BLaER1 treated with 17β-estradiol and CSF1 and Interleukin-3, amounts not matched to agents 10 nM and 100 nM (cell line): Measurements from ENCODE around the gene ERC1.

Source experiments
- H3K27ac ChIP-seq, 11 experiments: shearing (Covaris generic); formaldehyde crosslinking; 2 replicates each; pipeline ENCODE4 v1.8.1; 2022
- H3K27me3 ChIP-seq, 11 experiments: shearing (Covaris generic); formaldehyde crosslinking; 2 replicates each; pipeline ENCODE4 v1.8.1; 2022
- H3K36me3 ChIP-seq, 11 experiments: shearing (Covaris generic); formaldehyde crosslinking; 2 replicates each; pipeline ENCODE4 v1.8.1; 2022
- H3K4me1 ChIP-seq, 10 experiments: shearing (Covaris generic); formaldehyde crosslinking; 2 replicates each; pipeline ENCODE4 v1.8.1; 2022
- H3K4me2 ChIP-seq, 11 experiments: shearing (Covaris generic); formaldehyde crosslinking; 2 replicates each; pipeline ENCODE4 v1.8.1; 2022
- H3K4me3 ChIP-seq, 10 experiments: shearing (Covaris generic); formaldehyde crosslinking; 2 replicates each; pipeline ENCODE4 v1.8.1; 2022
- H3K9ac ChIP-seq, 11 experiments: shearing (Covaris generic); formaldehyde crosslinking; 2 replicates each; pipeline ENCODE4 v1.8.1; 2022
- H3K9me3 ChIP-seq, 11 experiments: shearing (Covaris generic); formaldehyde crosslinking; replicated peaks in 1 of 11; 2 replicates each; pipeline ENCODE4 v1.8.1; 2022
- H4K20me1 ChIP-seq, 11 experiments: shearing (Covaris generic); formaldehyde crosslinking; 2 replicates each; pipeline ENCODE4 v1.8.1; 2022
- Cebpa-rat ChIP-seq, 11 experiments: shearing (Covaris generic); IDR thresholded peaks; 2 replicates each; pipeline ENCODE4 v1.8.1; 2022

ERC1 gene

DNA sequence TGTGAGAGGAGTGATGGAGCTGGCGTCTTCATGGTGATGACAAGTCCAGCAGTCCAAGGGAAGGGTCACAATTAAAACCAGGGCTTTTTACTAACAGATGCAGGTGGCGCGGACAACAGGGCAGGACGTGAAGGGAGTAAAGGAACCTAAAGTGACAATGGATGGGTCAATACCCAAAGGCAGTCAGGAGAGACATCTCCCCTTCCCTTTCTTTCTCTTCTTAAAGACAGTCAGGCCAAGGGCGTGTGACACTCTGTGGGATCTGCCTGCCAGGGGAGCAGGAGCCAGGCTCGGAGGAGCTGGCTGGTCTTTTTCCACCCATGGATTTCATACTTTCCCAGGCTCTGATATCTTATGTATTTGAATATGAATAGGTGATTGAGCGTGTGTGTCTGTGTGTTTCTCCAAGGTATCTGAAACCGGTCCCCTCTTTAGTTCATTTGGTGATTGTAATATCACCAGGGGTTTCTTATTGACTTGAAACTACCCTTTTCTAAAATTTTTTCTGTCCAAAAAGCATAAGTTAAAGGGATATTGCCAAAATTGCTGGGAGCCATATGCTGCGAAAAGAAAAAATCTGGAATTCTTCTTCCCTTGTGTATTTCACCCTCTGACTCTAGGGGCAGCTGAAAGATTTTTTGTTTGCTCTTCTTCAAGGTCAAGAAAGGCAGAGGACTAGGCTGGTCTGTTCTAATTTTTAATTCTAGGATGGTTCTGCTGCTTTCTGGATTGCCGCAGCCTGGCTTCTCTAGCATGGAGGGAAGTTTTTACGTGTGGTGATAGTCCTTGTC lies 541.5 kb downstream of the ERC1 start:
- Histone ChIP-seq H3K9ac (no peak overlapping the region), H3K4me3 (no peak overlapping the region; a peak in 1 of 20 replicates), H3K9me3 (no peaks in the 10 kb centered on the region), H3K4me1 (peaks cover 30 to 64% (median 56%) of the 10 kb centered on the region in 10 experiments), H3K4me2 (peak overlapping the region; percentile 80 to 98 (median 95); a peak in 21 of 22 replicates), H4K20me1 (peaks cover 0 to 82% (median 59%) of the 10 kb centered on the region in 11 experiments; a peak in 19 of 22 replicates), H3K36me3 (no peaks in the 10 kb centered on the region), H3K27me3 (peaks cover 61 to 100% (median 97%) of the 10 kb centered on the region in 11 experiments), H3K27ac (no peak overlapping the region)
- TF ChIP-seq Cebpa-rat (IDR thresholded peaks at IDR 0.05) = no peak

DNA sequence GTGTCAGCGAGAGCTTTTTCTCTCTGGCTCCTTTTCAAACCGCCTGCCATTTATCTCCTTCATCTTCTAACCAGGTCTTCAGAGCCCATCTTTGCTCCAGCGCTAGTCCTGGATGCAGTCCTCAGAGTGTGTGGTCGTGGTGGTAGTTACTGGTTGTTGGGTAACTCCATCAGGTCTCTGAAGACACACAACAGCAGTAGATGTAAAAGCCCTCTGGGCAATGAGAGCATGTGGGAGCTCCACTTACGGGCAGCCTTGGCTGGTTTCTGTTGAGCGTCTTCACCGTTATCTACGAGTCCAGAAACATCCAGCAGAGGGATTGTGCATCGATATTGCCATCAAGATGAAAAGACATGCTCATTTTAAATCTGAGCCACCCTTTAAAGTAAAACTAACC lies 542.2 kb downstream of the ERC1 start:
- peak overlapping the region; percentile 11 to 50 (median 42); a peak in 15 of 20 replicates for H3K4me3 ChIP-seq
- H3K36me3 ChIP-seq = no peaks in the 10 kb centered on the region
- peak overlapping the region; percentile 80 to 97 (median 90) for H3K4me2 ChIP-seq
- peaks cover 0 to 76% (median 59%) of the 10 kb centered on the region in 11 experiments; a peak in 19 of 22 replicates for H4K20me1 ChIP-seq
- H3K9ac ChIP-seq = no peak overlapping the region
- H3K4me1 ChIP-seq = peaks cover 30 to 60% (median 55%) of the 10 kb centered on the region in 10 experiments
- peaks cover 55 to 100% (median 91%) of the 10 kb centered on the region in 11 experiments for H3K27me3 ChIP-seq
- no peaks in the 10 kb centered on the region for H3K9me3 ChIP-seq
- no peak overlapping the region for H3K27ac ChIP-seq
- TF ChIP-seq Cebpa-rat (IDR thresholded peaks at IDR 0.05) = no peak

GRCh38 chr12:1533602-1534304 lies 542.7 kb downstream of the ERC1 start:
- H4K20me1 ChIP-seq = peaks cover 0 to 73% (median 59%) of the 10 kb centered on the region in 11 experiments; a peak in 19 of 22 replicates
- peak overlapping the region in 2 of 11 experiments; percentile 17 to 22; a peak in 2 of 22 replicates for H3K9ac ChIP-seq
- peaks cover 49 to 100% (median 85%) of the 10 kb centered on the region in 11 experiments for H3K27me3 ChIP-seq
- TF ChIP-seq Cebpa-rat (IDR thresholded peaks at IDR 0.05) = no peak
- no peaks in the 10 kb centered on the region for H3K36me3 ChIP-seq
- no peaks in the 10 kb centered on the region for H3K9me3 ChIP-seq
- peak overlapping the region; percentile 11 to 50 (median 42); a peak in 18 of 20 replicates for H3K4me3 ChIP-seq
- peak overlapping the region; percentile 80 to 97 (median 90) for H3K4me2 ChIP-seq
- peaks cover 30 to 60% (median 55%) of the 10 kb centered on the region in 10 experiments for H3K4me1 ChIP-seq
- no peak overlapping the region for H3K27ac ChIP-seq

- peak overlapping the region; percentile 80 to 97 (median 90); a peak in 20 of 22 replicates for H3K4me2 ChIP-seq
- H3K4me3 ChIP-seq = no peak overlapping the region
- peaks cover 29 to 58% (median 52%) of the 10 kb centered on the region in 10 experiments for H3K4me1 ChIP-seq
- H3K9me3 ChIP-seq = no peaks in the 10 kb centered on the region
- no peak overlapping the region; a peak in 1 of 22 replicates for H3K9ac ChIP-seq
- no peaks in the 10 kb centered on the region for H3K36me3 ChIP-seq
- TF ChIP-seq Cebpa-rat (IDR thresholded peaks at IDR 0.05) = no peak
- peaks cover 0 to 63% (median 52%) of the 10 kb centered on the region in 11 experiments; a peak in 19 of 22 replicates for H4K20me1 ChIP-seq
- H3K27ac ChIP-seq = no peak overlapping the region
- H3K27me3 ChIP-seq = peaks cover 39 to 100% (median 75%) of the 10 kb centered on the region in 11 experiments
Observed at GRCh38 chr12:1534748-1535147, 543.7 kb downstream of the ERC1 start.

DNA sequence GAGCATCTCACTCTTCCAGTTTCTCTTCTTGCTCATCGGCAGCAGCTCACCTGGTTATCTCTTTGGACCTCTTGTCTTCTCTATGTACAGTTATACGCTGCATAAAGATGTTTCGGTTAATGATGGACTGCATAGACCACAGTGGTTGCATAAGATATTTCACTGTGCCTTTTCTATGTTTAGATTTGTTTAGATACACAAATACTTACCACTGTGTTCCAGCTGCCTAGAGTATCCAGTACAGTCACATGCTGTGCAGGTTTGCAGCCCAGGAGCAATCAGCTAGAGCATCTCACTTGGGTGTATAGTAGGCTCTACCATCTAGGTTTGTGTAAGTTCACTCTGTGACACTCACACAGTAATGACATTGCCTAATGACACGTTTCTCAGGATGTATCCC lies 545.8 kb downstream of the ERC1 start:
- Histone ChIP-seq H3K9ac (no peak overlapping the region), H3K9me3 (no peaks in the 10 kb centered on the region), H3K36me3 (no peaks in the 10 kb centered on the region), H4K20me1 (peaks cover 0 to 43% (median 32%) of the 10 kb centered on the region in 11 experiments; a peak in 19 of 22 replicates), H3K27me3 (peaks cover 19 to 83% (median 55%) of the 10 kb centered on the region in 11 experiments), H3K4me2 (no peak overlapping the region), H3K27ac (no peak overlapping the region), H3K4me1 (peaks cover 27 to 38% (median 35%) of the 10 kb centered on the region in 10 experiments), H3K4me3 (no peak overlapping the region)
- TF ChIP-seq Cebpa-rat (IDR thresholded peaks at IDR 0.05) = no peak

DNA sequence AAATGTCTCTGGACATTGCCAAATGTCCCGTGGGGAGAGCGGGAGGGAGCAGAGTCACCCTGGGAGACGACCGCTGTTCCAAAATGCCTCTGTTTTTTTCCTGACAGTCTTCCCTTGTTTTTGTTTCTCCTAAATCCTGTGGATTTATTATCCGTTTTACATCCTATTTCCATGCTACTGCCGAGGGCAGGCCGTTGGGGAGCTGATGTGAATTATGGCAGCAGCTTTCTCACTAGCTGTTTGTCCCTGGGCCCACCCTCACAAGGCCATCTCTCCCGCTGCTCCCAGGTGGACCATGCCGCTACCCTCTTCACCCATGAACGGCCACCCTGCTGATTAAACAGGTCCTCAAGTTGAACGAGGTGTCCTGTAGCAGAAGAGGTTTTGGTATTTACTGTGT lies 548.1 kb downstream of the ERC1 start:
- Histone ChIP-seq H3K27me3 (peaks cover 0 to 60% (median 32%) of the 10 kb centered on the region in 11 experiments; a peak in 16 of 22 replicates), H3K36me3 (no peaks in the 10 kb centered on the region), H3K9ac (no peak overlapping the region), H3K4me3 (no peak overlapping the region), H3K27ac (no peak overlapping the region), H3K9me3 (no peaks in the 10 kb centered on the region), H3K4me1 (peaks cover 12 to 23% (median 15%) of the 10 kb centered on the region in 10 experiments), H4K20me1 (peaks cover 0 to 19% (median 9%) of the 10 kb centered on the region in 11 experiments; a peak in 12 of 22 replicates), H3K4me2 (no peak overlapping the region)
- no peak for TF ChIP-seq Cebpa-rat (IDR thresholded peaks at IDR 0.05)

DNA sequence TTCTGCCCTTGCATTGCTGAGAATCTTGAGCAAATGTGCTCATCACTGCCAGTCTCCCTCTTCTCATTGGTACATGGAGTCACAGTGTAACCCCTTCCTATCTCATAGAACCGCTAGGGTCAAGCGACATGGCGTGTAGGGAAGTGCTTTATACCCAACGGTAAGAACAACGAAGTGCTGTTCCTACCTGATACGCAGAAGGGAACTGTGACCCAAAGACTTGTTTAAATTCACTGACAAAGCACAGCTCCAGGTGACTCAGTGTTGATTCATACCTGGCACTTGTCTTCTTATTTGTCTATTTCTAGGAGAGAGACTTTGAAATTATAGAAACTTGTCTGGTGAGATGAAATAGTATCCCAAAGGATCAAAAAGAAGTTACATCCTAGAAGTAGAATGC lies 549.7 kb downstream of the ERC1 start:
- no peaks in the 10 kb centered on the region for H3K9me3 ChIP-seq
- no peak overlapping the region for H3K27ac ChIP-seq
- TF ChIP-seq Cebpa-rat (IDR thresholded peaks at IDR 0.05) = no peak
- peaks cover 0 to 4% (median 0%) of the 10 kb centered on the region in 11 experiments; a peak in 1 of 22 replicates for H4K20me1 ChIP-seq
- no peak overlapping the region for H3K4me3 ChIP-seq
- peaks cover 5 to 21% (median 10%) of the 10 kb centered on the region in 10 experiments; a peak in 18 of 20 replicates for H3K4me1 ChIP-seq
- no peak overlapping the region for H3K4me2 ChIP-seq
- H3K27me3 ChIP-seq = peaks cover 0 to 45% (median 17%) of the 10 kb centered on the region in 11 experiments; a peak in 15 of 22 replicates
- H3K36me3 ChIP-seq = no peaks in the 10 kb centered on the region
- H3K9ac ChIP-seq = no peak overlapping the region

DNA sequence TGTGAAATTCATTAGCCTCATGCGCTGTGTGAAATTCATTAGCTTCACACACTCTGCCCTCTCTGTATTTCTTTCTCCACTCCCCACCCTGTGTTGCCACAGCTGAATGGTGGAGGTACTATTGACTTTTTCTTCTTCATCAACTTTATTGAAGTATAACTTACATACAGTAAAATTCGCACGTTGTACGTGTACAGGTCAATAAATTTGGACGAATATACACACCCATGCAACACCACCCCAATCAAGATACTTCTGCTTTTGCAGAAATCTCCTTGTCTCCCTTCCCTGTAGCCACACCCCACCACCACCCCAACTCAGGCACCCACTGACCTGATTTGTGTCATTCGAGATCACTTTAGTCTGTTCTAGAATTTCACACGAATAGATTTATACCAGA lies 551.6 kb downstream of the ERC1 start:
- no peaks in the 10 kb centered on the region for H3K36me3 ChIP-seq
- H3K4me1 ChIP-seq = peaks cover 5 to 32% (median 12%) of the 10 kb centered on the region in 10 experiments; a peak in 17 of 20 replicates
- no peaks in the 10 kb centered on the region for H3K9me3 ChIP-seq
- TF ChIP-seq Cebpa-rat (IDR thresholded peaks at IDR 0.05) = no peak
- H3K27ac ChIP-seq = no peak overlapping the region
- no peak overlapping the region for H3K9ac ChIP-seq
- no peak overlapping the region for H3K4me2 ChIP-seq
- peaks cover 0 to 26% (median 1%) of the 10 kb centered on the region in 11 experiments; a peak in 10 of 22 replicates for H3K27me3 ChIP-seq
- H3K4me3 ChIP-seq = no peak overlapping the region
- no peaks in the 10 kb centered on the region for H4K20me1 ChIP-seq
